T-cell (primary cell): ENCODE data around the gene INMT. TPM values are rescaled to one million over a fixed set of nuclear protein-coding genes. Genes with fewer than 3 reads are reported as not detected.

ENCODE experiments used
- ATAC-seq, 4 experiments: fragments of 200-7000 bp in 3 of 4; fragments of 150-1000 bp in 1 of 4; cut with Tn5 transposase; replicated peaks in 1 of 4; 1 replicate in 3 of 4; 2 replicates in 1 of 4; pipeline ENCODE4 v1.10.0; 2021; ENCODE audit warnings: moderate library complexity in 3 of 4, mild to moderate bottlenecking in 2 of 4, moderate number of reproducible peaks in 1 of 4
- CTCF ChIA-PET, 2 donors: fragments of 300-600 bp; sonication (Branson Sonifier 250); formaldehyde crosslinking; loops; one replicate each; lab custom pipeline; 2022; ENCODE audit warnings: antibody characterized with exemption in 2 of 2; lab: Charles Lee
- POLR2A ChIA-PET, 2 donors: fragments of 300-600 bp; sonication (Branson Sonifier 250); formaldehyde crosslinking; loops; one replicate each; lab custom pipeline; 2022; ENCODE audit warnings: antibody characterized with exemption in 2 of 2; lab: Charles Lee
- DNase-seq, 35 experiments: peaks; one replicate each; pipeline versions ENCODE4 v3.0.0 to v3.0.0-alpha.2; 2013 to 2023
- H3K27ac ChIP-seq: one replicate; pipeline ENCODE4 v1.5.1; 2013; ENCODE audit warnings: low read length
- H3K27me3 ChIP-seq, 2 experiments: replicated peaks in 1 of 2; 1 replicate in 1 of 2; 2 replicates in 1 of 2; pipeline versions ENCODE4 v1.6.1 to v1.7.0; 2013; ENCODE audit warnings: low read length in 1 of 2, mixed read lengths in 1 of 2; ENCODE audit not compliant: control insufficient read depth in 2 of 2, insufficient read depth in 2 of 2; ENCODE audit errors: extremely low read depth in 1 of 2
- H3K36me3 ChIP-seq, 2 donors: 1 replicate in 1 of 2; 2 replicates in 1 of 2; pipeline versions ENCODE4 v1.6.1 to v1.7.0; 2013; ENCODE audit warnings: low read length in 1 of 2; ENCODE audit not compliant: control insufficient read depth in 2 of 2, insufficient read depth in 1 of 2; ENCODE audit errors: extremely low read depth in 1 of 2
- H3K4me1 ChIP-seq, 2 experiments: 1 replicate in 1 of 2; 2 replicates in 1 of 2; pipeline versions ENCODE4 v1.6.1 to v1.7.0; 2013; ENCODE audit warnings: low read length in 2 of 2, mixed read lengths in 1 of 2; ENCODE audit not compliant: insufficient read depth in 2 of 2, control insufficient read depth in 1 of 2; ENCODE audit errors: extremely low read depth in 1 of 2
- H3K4me3 ChIP-seq, 2 donors: 1 replicate in 1 of 2; 2 replicates in 1 of 2; pipeline versions ENCODE4 v1.5.1 to v1.7.0; 2013; ENCODE audit warnings: mild to moderate bottlenecking in 2 of 2, low read length in 1 of 2, moderate library complexity in 1 of 2; ENCODE audit not compliant: control insufficient read depth in 1 of 2; ENCODE audit errors: extremely low read depth in 1 of 2
- H3K9me3 ChIP-seq: 2 replicates; pipeline ENCODE4 v1.7.0; 2013
- H3K27ac Mint-ChIP-seq, 2 donors: one replicate each; pipeline ENCODE4 v1.8.0; 2020 to 2021; ENCODE audit warnings: mild to moderate bottlenecking in 2 of 2, mixed read lengths in 2 of 2
- H3K27me3 Mint-ChIP-seq, 2 donors: one replicate each; pipeline ENCODE4 v1.8.0; 2021 to 2022; ENCODE audit warnings: mixed read lengths in 2 of 2
- H3K36me3 Mint-ChIP-seq: one replicate; pipeline ENCODE4 v1.8.0; 2021; ENCODE audit warnings: mixed read lengths
- H3K4me1 Mint-ChIP-seq, 3 donors: one replicate each; pipeline ENCODE4 v1.8.0; 2020 to 2022; ENCODE audit warnings: mixed read lengths in 3 of 3, mild to moderate bottlenecking in 1 of 3
- H3K4me3 Mint-ChIP-seq, 3 donors: one replicate each; pipeline ENCODE4 v1.8.0; 2020 to 2022; ENCODE audit warnings: mild to moderate bottlenecking in 3 of 3, mixed read lengths in 3 of 3, moderate library complexity in 3 of 3
- H3K9me3 Mint-ChIP-seq, 3 donors: one replicate each; pipeline ENCODE4 v1.8.0; 2020 to 2022; ENCODE audit warnings: mixed read lengths in 3 of 3
- WGBS: methylation state at CpG from one replicate; pipeline ENCODE4 v1.1.5; 2013; ENCODE audit warnings: missing lambda C conversion rate; ENCODE audit not compliant: insufficient coverage; 5-methylcytosine and 5-hydroxymethylcytosine counted together
- total RNA-seq, 35 experiments: library from RNA in 6 of 35; stranded (reverse) in 6 of 35; fragments of 120-200 nt in 1 of 35; gene quantifications; one replicate each; pipeline versions ENCODE4 v1.2.1 to v1.2.4 and lab custom pipeline; 2013 to 2026

Gene INMT
- total RNA-seq, 5 donors from 2014 or later (not counting 1 experiment from before 2014, with no cell fraction given) = 0.14 to 1.7 (median 0.75) TPM

DNA sequence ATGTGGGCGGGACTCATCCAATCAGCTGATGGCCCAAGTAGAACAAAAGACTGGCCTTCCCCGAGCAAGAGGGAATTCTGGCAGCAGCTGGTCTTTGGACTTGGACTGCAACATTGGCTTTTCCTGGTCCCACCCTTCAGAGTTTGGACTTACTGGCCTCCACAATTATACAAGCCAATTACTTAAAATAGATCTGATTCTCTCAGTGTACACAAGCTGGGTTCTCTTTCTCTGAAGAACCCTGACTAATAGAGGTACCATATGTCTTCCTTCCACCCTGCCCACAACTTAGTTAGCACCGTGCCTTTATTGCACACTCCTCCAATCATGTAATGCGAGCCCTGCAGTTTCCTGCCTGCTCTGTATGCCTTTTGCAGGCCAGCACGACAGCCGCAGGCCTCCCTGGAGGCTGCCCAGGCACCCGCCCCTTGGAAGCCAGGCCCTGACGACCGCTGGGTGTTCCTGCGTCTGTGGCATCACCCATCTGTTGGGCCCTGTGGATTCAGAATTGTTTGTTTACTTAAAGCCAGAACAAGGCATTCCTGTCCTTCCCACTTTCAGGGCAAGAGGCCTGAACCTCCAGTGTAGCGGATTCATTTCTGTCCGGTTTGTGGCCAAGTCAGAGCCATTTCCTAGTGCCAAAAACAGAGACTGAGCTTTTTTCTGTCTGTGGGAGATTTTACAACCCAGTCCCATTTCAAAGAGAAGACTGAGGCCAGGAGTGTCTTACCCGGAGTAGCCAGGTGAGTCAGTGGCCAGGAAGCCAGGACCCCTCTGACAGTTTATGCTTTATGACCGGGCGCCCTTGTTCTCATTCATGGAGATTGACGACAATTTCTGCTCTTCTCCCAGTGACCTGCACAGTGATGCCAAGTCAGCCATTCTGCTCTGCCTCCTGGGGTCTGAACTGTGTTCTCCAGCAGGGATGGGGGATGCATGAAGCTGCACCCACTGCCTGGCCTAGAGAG is 968 bp upstream of the INMT start:
- no peak overlapping the region for H3K4me3 Mint-ChIP-seq
- no peak for DNase-seq
- 82% methylated on average over 15 of the region's 16 CpGs for WGBS
- ChIA-PET POLR2A (no interaction called here), CTCF (interaction anchor here in 1 of 2 donors (1.2 kb wide), 1 partner anchor 11 kb away, joined by 5 read pairs; no protein-coding TSS in a partner anchor)
- H3K4me1 ChIP-seq = no peaks in the 10 kb centered on the region
- no peak for ATAC-seq
- no peak overlapping the region for H3K27ac ChIP-seq
- H3K36me3 Mint-ChIP-seq = no peaks in the 10 kb centered on the region
- H3K4me1 Mint-ChIP-seq = no peaks in the 10 kb centered on the region
- H3K4me3 ChIP-seq = no peak overlapping the region
- H3K9me3 ChIP-seq = no peaks in the 10 kb centered on the region
- no peak overlapping the region for H3K27ac Mint-ChIP-seq
- H3K36me3 ChIP-seq = no peaks in the 10 kb centered on the region
- no peaks in the 10 kb centered on the region for H3K9me3 Mint-ChIP-seq
- H3K27me3 Mint-ChIP-seq = no peaks in the 10 kb centered on the region
- H3K27me3 ChIP-seq = peaks cover 0 to 16% of the 10 kb centered on the region in 2 experiments

GRCh38 chr7:30752484-30752883 is 549 bp downstream of the INMT start:
- H3K36me3 ChIP-seq = no peaks in the 10 kb centered on the region
- Mint-ChIP-seq H3K9me3 (no peaks in the 10 kb centered on the region), H3K36me3 (no peaks in the 10 kb centered on the region), H3K4me3 (no peak overlapping the region), H3K27me3 (peaks cover 0 to under 1% of the 10 kb centered on the region in 2 donors), H3K27ac (no peak overlapping the region), H3K4me1 (no peaks in the 10 kb centered on the region)
- WGBS = 100% methylated on average over 4 of the region's 6 CpGs
- H3K27me3 ChIP-seq = peaks cover 0 to 16% of the 10 kb centered on the region in 2 experiments
- no peak overlapping the region for H3K4me3 ChIP-seq
- ATAC-seq = no peak
- H3K27ac ChIP-seq = no peak overlapping the region
- DNase-seq = no peak
- no peaks in the 10 kb centered on the region for H3K4me1 ChIP-seq
- POLR2A ChIA-PET = no interaction called here
- CTCF ChIA-PET = no interaction called here
- no peaks in the 10 kb centered on the region for H3K9me3 ChIP-seq

- H3K27ac ChIP-seq = no peak overlapping the region
- no peak for ATAC-seq
- no peaks in the 10 kb centered on the region for H3K9me3 Mint-ChIP-seq
- ChIA-PET POLR2A (no interaction called here), CTCF (no interaction called here)
- no peaks in the 10 kb centered on the region for H3K4me1 Mint-ChIP-seq
- no peaks in the 10 kb centered on the region for H3K36me3 Mint-ChIP-seq
- no peaks in the 10 kb centered on the region for H3K36me3 ChIP-seq
- peaks cover 0 to 5% of the 10 kb centered on the region in 2 donors for H3K27me3 Mint-ChIP-seq
- no peak overlapping the region for H3K4me3 Mint-ChIP-seq
- H3K27me3 ChIP-seq = peaks cover 0 to 16% of the 10 kb centered on the region in 2 experiments
- H3K4me3 ChIP-seq = no peak overlapping the region
- 73% methylated on average over 3 of the region's 5 CpGs for WGBS
- H3K4me1 ChIP-seq = no peaks in the 10 kb centered on the region
- DNase-seq = no peak
- no peaks in the 10 kb centered on the region for H3K9me3 ChIP-seq
- no peak overlapping the region for H3K27ac Mint-ChIP-seq
Measured at GRCh38 chr7:30752979-30753378, 1.0 kb downstream of the INMT start.

DNA sequence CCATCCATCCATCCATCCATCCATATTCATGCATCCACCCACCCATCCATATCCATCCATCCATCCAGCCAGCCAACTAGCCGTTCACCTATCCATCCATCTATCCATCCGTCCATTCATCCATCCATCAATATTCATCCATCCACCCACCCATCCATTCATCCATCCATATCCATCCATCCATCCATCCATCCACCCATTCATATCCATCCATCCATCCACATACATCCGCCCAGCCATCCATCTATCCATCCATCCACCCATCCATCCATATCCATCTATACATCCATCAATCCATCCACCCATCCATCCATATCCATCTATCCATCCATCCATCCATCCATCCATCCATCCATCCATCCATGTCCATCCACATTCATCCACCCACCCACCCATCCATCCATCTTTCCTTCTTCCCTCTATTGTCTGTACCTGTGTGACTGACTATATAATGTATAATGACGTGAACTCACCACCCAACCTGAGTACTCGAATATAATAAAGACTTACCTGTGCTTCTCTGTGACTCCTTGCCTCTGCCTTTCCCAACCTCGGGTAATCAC is 2.5 kb downstream of the INMT start:
- no peak for ATAC-seq
- H3K4me1 ChIP-seq = no peaks in the 10 kb centered on the region
- H3K4me1 Mint-ChIP-seq = no peaks in the 10 kb centered on the region
- POLR2A ChIA-PET = no interaction called here
- no peak overlapping the region for H3K27ac ChIP-seq
- no peak overlapping the region for H3K4me3 ChIP-seq
- no peaks in the 10 kb centered on the region for H3K36me3 Mint-ChIP-seq
- H3K9me3 Mint-ChIP-seq = no peaks in the 10 kb centered on the region
- H3K27me3 Mint-ChIP-seq = peaks cover 2 to 10% of the 10 kb centered on the region in 2 donors
- H3K4me3 Mint-ChIP-seq = no peak overlapping the region
- H3K27me3 ChIP-seq = peaks cover 0 to 23% of the 10 kb centered on the region in 2 experiments
- no peaks in the 10 kb centered on the region for H3K9me3 ChIP-seq
- no peak overlapping the region for H3K27ac Mint-ChIP-seq
- WGBS = 72% methylated on average over 3 of the region's 6 CpGs
- no peak for DNase-seq
- no peaks in the 10 kb centered on the region for H3K36me3 ChIP-seq
- CTCF ChIA-PET = no interaction called here

- Histone ChIP-seq H3K4me1 (no peaks in the 10 kb centered on the region), H3K9me3 (no peaks in the 10 kb centered on the region), H3K27me3 (peaks cover 0 to 26% of the 10 kb centered on the region in 2 experiments), H3K27ac (no peak overlapping the region), H3K4me3 (no peak overlapping the region), H3K36me3 (no peaks in the 10 kb centered on the region)
- Mint-ChIP-seq H3K27me3 (peaks cover 7 to 14% of the 10 kb centered on the region in 2 donors), H3K9me3 (no peaks in the 10 kb centered on the region), H3K36me3 (no peaks in the 10 kb centered on the region), H3K4me1 (no peaks in the 10 kb centered on the region), H3K4me3 (no peak overlapping the region), H3K27ac (no peak overlapping the region)
- CTCF ChIA-PET = interaction anchor here in 1 of 2 donors (0.7 kb wide), 1 partner anchor 480 kb away, joined by 3 read pairs; no protein-coding TSS in a partner anchor
- WGBS = 90% methylated on average over 7 of the region's 22 CpGs
- POLR2A ChIA-PET = no interaction called here
- ATAC-seq (no peak), DNase-seq (no peak)
Measured at GRCh38 chr7:30755384-30756154, 3.6 kb downstream of the INMT start.

GRCh38 chr7:30757342-30757692 is 5.4 kb downstream of the INMT start:
- Histone ChIP-seq H3K27ac (no peak overlapping the region), H3K9me3 (no peaks in the 10 kb centered on the region), H3K4me1 (no peaks in the 10 kb centered on the region), H3K4me3 (no peak overlapping the region), H3K27me3 (peaks cover 0 to 22% of the 10 kb centered on the region in 2 experiments), H3K36me3 (no peaks in the 10 kb centered on the region)
- no peaks in the 10 kb centered on the region for H3K4me1 Mint-ChIP-seq
- no peak overlapping the region for H3K27ac Mint-ChIP-seq
- H3K4me3 Mint-ChIP-seq = no peak overlapping the region
- WGBS = 70% methylated on average over 3 of the region's 6 CpGs
- DNase-seq (no peak), ATAC-seq (no peak)
- H3K27me3 Mint-ChIP-seq = peaks cover 10 to 14% of the 10 kb centered on the region in 2 donors
- CTCF ChIA-PET = no interaction called here
- POLR2A ChIA-PET = interaction anchor here in 1 of 2 donors (0.6 kb wide), 1 partner anchor 24 kb away, joined by 3 read pairs; no protein-coding TSS in a partner anchor
- H3K36me3 Mint-ChIP-seq = no peaks in the 10 kb centered on the region
- H3K9me3 Mint-ChIP-seq = no peaks in the 10 kb centered on the region
